GM04504 (cell line): ENCODE results near the gene SLC2A14.
"Not testable (repeated sequence)": the region's sequence is repeated elsewhere in the genome, so short reads cannot be mapped to it uniquely, and the experiment has no call there.

Experiments
- DNase-seq: peaks from one replicate; pipeline ENCODE4 v3.0.0-alpha.2; 2012; ENCODE audit warnings: low read depth

The SLC2A14 gene

DNA sequence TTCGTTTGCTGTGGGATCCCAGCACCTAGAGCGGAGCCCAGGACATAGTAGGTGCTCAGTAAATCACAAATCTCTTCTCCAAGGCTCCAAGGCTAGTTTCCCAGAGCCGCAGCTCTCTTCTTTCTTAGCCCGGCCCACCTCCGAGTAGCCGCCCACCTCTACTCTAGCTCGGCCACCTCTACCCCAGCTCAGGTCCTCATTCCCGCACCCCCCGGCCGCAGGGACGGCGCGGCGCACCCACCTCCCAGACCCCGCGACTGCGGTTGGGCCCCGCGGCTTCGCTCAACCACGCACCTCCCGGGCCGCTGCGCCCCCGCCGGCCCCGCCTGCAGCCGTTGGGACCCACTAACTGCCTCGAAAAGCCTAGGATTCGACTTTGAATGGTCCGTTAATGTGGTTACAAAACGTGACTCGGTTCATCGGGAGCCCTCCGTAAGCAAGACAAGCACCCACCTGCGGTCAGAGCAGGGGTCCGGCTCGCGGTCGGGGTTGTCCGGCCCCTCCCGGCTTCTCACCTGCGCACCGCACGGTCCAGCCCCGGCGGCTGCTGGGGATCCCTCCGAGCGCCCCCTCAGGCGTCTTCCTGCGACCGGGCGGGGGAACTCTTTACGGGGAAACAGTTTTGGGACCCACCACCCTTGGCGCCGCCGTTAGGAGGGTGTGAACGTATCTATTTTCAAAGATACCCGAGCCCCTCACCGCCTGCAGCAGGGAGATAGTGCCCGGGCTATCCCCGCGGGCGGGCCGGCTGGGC is at the start of gene SLC2A14:
SLC2A14 (minus strand) TSS at position 350 of the 754 bp plus-strand sequence. CDS start 3,035 bp downstream, outside the sequence.
- DNase-seq: no peak

DNA sequence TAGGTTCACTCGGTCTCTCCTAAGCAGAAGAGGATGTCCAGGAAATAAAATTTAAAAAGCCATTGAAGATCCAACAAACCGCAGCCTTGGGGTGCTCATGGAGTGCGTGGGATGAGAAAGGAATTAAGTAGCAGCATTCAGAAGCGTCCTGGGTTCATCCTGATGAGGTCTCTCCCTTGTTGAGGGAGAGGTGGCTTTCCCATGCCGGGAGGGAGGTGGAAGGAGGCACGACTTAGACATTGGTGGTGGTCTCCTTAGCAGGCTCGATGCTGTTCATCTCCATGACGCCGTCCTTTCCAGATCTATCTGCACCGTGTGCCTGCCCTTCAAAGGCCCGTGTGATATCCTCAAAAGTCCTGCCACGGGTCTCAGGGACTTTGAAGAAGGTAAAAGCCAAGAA is 48.5 kb upstream of the SLC2A14 start:
- DNase-seq: not testable (repeated sequence)

DNA sequence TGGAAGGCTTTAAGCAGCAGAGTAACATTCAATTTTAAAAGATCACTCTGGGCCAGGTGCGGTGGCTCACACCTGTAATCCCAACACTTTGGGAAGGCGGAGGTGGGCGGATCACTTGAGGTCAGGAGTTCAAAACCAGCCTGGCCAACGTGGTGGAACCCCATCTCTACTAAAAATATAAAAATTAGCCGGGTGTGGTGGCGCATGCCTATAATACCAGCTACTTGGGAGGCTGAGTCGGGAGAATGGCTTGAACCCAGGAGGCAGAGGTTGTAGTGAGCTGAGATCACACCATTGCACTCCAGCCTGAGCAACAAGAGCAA is 45.5 kb upstream of the SLC2A14 start:
- DNase-seq: not testable (repeated sequence)

DNA sequence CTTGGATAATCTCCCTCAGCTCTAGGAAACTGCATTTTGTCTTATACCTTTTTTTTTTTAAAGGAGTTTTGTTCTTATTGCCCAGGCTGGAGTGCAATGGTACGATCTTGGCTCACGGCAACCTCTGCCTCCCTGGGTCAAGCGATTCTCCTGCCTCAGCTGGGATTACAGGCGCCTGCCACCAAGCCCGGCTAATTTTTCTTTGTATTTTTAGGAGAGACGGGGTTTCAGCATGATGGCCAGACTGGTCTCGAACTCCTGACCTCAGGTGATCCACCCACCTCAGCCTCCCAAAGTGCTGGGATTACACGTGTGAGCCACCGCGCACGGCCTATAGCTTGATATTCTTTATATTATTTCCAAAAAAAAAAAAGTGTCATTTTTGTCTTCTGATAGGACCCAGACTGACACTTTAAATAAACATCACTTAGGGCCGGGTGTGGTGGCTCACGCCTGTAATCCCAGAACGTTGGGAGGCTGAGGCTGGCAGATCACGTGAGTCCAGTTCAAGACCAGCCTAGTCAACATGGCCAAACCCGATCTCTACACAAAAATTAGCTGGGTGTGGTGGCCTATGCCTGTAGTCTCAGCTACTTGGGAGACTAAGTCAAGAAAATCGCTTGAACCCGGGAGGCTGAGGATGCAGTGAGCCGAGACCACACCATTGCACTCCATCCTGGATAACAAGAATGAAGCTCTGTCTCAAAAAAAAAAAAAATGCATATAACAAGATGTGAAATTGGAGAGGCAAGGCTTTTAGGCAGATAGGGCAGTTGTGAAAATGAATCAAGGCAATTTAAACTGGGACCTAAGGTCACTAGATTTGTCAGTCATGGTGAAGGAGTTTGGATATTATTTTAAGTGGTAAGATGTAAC is 44.9 kb upstream of the SLC2A14 start:
- DNase-seq: no peak

DNA sequence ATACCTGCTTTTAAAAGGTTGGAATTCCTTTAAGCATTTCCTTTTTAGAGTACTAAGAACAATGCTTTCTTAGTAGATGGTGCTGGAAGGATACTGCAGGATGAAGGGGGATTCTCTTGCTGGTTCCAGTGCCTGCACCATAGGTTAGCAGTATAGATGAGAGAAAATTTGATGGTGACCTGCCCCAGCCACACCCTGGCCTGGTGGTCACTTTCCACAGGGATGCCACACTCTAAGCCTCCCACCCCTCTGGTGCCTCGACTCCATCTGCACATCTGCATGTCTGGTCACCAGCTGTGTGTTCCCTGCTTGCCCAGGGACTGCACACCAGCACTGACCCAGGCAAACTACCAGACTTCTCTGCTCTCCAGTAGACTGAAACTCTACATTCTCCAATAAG is 44.2 kb upstream of the SLC2A14 start:
- no peak for DNase-seq

DNA sequence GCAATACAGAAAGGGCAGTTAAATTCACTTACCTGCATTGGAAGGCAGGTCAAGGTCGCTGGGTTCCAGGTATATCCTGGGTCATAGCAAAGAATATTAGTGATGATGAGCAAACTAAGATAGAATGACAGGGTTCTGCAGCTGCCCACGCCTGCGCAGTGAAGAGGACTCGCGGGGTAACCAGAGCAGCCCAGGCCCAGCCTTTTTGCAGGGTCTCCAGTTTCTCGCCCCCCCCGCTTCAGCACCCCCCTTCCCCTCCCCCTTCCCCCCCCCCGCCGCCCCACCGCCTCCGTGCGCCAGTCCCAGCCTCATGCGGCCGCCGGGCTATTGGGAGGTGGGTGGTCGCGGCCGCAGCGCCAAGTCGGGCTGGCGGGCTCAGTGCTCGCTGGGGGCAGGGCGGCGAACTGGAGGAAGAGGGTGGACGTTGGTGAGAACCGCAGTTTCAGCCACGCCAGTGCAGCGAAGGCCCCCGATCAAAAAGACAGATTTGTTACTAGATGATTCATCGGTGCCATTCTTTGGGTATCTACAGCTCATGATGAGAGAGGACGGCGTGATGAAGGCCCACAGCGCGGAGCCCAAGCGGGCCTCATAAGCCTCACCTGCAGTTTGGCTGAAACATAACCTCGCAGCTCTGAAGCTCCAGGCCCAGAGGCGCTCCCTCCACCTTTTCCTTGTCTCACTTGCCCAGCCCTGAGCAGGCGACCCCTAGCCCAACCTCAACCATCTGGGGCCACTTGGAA is 43.1 kb upstream of the SLC2A14 start:
- DNase-seq: no peak

DNA sequence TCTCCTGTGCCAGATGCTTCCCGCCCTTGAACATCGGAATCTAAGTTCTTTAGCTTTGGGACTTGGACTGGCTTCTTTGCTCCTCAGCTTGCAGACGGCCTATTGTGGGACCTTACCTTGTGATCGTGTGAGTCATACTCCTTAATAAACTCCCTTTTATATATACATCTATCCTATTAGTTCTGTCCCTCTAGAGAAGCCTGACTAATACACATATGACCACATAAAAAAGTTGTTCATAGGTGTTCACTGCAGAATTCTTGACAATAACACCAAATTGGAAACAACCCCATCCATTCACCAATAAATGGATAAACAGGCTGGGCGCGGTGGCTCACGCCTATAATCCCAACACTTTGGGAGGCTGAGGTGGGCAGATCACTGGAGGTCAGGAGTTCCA is 37.4 kb upstream of the SLC2A14 start:
- not testable (repeated sequence) for DNase-seq

DNA sequence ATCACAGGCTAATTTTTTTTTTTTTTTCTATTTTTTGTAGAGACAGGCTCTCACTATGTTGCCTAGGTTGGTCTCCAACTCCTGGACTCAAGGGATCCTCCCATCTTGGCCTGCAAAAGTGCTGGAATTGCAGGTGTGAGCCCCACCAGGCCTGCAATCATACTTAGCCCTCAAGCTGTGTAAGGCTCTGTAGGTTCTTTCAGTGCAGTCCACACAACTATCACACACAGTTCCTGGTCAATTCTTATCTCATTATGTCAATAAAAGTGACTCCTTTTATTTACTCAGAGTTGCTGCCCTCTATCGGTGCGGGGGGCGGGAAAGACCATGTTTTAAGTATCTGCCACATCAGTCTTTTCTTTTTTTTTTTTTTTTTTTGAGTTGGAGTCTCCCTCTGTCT is 34.3 kb upstream of the SLC2A14 start:
- peak; percentile 10 for DNase-seq

DNA sequence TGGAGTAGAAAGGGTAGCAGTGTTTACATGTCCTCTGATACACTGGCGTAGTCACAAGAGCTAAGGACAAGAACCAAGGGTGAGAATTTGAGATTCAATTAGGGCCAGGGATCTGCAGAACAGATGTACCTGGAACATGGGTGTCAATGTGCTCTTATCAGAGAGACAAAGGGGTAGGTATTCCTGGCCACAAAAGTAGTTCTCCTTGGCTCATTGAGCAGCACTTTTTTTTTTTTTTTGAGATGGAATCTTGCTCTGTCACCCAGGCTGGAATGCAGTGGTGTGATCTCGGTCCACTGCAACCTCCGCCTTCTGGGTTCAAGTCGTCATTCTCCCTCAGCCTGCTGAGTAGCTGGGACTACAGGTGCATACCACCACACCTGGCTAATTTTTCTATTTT is 33.6 kb upstream of the SLC2A14 start:
- not testable (repeated sequence) for DNase-seq

DNA sequence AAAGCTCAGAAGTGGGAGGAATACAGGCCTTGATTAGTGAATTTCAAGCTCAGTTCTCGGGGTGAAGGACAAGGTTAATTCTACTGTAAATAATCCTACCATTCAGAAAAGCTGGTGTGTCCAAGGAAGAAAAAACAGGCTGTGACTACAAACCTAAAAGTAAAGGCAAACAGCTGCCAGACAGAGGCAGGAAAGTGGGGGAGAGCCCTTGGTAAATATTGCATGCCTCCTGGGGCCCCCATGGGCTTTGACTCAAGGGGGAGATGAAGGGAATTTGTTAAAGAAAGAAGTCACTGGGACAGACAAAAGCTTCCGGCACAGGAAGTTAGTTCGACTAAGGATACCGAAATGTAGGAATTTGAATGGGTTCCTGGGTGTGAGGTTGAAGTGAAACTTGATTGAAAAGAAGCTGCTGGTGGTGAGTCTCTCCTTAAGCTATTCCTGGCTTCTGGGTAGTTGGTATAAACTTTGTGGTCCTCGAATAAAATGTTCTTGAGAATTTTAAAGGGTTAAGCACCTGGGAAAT is 32.9 kb upstream of the SLC2A14 start:
- not testable (repeated sequence) for DNase-seq

DNA sequence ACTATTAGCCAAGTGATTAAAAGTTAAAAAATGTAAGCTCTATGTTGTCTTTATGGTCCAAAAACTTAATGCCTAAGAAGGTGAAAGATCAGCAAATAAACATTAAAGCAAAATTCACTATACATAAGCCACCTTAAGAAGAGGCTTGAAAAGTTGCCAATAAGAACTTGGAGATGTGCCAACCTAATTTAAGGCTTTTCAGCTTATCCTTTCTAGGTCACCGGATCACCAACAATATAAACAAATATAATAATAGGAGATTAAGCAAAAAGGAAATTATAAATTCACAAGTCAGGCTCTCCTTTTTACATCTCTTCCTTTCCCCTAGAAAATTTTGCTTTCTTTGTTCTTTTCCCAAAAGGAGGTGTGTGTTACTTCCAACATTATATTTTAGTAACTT is 32.4 kb upstream of the SLC2A14 start:
- no peak for DNase-seq

DNA sequence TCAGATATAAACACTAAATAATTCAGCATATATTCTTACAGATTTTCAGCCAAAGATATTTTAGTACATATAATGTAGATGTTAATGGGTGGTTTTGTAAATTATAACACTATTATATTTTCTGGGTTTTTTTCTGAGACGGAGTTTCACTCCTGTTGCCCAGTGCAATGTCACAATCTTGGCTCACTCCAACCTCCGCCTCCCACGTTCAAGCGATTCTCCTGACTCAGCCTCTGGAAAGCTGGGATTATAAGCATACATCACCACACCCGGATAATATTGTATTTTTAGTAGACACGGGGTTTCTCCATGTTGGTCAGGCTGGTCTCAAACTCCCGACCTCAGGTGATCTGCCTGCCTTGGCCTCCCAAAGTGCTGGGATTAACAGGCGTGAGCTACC is 29.7 kb upstream of the SLC2A14 start:
- DNase-seq: not testable (repeated sequence)

DNA sequence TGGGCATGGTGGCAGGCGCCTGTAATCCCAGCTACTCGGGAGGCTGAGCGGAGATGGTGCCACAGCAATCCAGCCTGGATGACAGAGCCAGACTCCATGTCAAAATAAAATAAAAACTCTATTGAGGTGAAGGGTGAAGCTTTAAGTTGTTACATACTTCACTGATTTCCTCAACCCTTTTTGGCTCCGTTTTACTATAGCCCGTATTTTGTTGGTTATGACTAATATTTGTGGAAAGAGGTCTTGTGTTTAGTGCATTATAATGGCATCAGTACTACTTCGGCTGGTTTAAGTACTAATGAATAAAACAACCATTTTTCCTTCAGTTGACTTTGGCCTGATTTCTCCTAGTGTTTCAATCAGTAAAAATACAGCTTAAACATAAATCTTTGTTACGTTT is 27.0 kb upstream of the SLC2A14 start:
- no peak for DNase-seq

DNA sequence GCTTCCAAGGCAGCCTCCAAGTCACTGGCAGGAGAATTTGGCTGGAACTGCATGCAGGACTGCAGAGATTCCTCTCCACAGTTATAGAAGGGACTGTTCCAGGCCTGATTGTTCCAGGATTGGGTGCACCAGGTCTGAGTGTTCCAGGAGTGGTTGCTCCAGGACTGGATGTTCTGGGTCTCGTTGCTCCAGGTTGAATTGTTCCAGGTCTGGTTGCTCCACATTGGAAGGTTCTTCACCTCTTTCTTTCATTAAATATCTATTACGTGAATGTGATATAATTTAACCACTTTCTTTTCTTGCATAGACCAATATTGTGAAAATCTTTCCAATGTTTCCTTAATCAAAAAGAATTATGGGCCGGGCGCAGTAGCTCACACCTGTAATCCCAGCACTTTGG is 24.0 kb upstream of the SLC2A14 start:
- not testable (repeated sequence) for DNase-seq

DNA sequence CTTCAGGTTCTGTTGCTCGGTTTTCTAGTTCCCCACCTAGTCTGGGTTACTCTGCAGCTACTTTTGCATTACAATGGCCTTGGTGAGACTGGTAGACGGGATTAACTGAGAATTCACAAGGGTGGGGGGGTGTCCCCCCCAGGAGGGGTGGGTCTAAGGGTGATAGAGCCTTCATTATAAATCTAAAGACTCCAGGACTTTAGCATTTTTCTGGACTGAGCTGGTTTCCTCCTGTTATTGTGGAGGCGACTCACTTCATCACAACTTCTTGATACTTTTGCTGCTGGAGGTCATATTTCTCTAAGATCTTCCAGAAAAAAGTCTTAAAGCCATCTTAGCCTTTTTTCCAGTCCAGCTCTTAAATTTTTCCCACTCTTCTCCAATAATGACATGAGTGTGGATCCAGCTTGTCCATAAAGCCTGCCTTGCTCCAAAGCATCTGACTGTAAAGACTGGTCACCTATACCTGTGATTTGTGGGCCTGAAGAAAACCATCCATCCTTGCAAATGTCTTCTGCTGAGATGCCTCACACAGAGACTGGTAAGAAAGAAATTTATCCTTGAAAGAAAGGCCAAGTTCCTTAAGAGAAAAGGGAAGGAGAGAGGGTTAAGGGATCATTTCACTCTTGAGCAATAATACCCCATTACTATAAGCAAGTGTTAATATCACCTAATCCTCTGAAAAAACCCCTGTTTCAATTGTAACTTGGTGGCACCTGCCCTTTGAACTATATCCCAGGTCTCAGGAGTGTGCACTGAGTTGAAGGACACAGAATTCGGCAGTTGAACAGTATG is 19.7 kb upstream of the SLC2A14 start:
- DNase-seq: no peak

DNA sequence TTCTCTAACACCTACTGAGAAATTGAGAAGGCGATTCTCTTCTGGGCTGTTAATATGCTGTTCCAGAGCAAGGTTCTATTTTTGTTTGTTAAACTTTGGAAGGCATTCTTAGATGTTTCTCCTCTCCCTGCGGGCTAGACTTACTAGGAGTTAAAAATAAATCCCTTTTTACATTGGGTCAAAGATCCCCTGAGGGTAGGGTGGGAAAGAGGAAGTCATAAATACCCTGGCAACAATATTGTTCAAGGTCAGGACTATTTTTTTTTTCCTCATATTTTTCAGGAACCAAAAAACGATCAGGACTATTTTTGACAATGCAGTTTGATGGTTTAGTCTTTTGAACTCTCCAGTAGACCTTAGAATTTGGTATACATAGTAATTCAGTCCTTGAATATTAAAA is 12.0 kb upstream of the SLC2A14 start:
- DNase-seq: no peak

DNA sequence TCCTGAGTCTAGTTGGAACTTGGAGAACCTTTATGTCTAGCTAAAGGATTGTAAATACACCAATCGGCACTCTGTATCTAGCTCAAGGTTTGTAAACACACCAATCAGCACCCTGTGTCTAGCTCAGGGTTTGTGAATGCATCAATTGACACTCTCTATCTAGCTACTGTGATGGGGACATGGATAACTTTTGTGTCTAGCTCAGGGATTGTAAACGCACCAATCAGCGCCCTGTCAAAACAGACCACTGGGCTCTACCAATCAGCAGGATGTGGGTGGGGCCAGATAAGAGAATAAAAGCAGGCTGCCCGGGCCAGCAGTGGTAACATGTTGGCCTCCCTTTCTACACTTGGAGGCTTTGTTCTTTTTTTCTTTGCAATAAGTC is 9.0 kb upstream of the SLC2A14 start:
- not testable (repeated sequence) for DNase-seq

DNA sequence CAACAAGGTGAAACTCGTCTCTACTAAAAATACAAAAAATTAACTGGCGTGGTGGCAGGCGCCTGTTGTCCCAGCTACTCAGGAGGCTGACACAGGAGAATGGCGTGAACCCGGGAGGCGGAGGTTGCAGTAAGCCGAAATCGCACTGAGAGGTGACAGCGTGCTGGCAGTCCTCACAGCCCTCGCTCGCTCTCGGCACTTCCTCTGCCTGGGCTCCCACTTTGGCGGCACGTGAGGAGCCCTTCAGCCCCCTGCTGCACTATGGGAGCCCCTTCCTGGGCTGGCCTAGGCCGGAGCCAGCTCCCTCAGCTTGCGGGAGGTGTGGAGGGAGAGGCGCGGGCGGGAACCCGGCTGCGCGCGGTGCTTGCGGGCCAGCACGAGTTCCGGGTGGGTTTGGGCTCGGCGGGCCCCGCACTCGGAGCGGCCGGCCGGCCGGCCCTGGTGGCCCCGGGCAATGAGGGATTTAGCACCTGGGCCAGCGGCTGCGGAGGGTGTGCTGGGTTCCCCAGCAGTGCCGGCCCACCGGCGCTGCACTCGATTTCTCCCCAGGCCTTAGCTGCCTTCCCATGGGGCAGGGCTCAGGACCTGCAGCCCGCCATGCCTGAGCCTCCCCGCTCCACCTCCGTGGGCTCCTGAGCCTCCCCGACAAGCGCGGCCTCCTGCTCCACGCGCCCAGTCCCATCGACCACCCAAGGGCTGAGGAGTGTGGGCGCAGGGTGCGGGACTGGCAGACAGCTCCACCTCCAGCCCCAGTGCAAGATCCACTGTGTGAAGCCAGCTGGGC is 8.4 kb upstream of the SLC2A14 start:
- not testable (repeated sequence) for DNase-seq

DNA sequence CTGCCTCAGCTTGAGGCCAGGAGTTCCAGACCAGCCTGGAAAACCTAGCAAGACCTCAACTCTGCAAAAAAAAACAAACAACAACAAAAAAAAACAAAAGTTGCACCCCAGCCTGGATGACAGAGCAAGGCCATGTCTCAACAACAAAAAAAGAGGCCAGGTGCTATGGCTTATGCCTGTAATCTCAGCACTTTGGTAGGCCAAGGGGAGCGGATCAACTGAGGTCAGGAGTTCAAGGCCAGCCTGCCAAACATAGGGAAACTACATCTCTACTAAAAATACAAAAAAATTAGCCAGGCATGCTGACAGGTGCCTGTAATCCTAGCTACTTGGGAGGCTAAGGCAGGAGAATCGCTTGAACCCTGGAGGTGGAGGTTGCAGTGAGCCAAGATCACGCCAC is 6.5 kb upstream of the SLC2A14 start:
- no peak for DNase-seq

DNA sequence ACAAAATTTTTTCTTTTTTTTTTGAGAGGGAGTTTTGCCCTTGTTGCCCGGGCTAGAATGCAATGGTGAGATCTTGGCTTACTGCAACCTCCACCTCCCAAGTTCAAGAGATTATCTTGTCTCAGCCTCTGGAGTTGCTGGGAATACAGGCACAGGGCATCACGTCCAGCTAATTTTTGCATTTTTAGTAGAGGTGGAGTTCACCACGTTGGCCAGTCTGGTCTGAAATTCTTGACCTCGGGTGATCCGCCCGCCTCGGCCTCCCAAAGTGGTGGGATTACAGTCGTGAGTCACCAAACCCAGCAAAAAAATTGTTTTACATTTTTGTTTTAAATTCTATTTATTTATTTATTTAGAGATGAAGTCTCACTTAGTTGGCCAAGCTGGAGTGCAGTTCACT is 4.7 kb upstream of the SLC2A14 start:
- no peak for DNase-seq

DNA sequence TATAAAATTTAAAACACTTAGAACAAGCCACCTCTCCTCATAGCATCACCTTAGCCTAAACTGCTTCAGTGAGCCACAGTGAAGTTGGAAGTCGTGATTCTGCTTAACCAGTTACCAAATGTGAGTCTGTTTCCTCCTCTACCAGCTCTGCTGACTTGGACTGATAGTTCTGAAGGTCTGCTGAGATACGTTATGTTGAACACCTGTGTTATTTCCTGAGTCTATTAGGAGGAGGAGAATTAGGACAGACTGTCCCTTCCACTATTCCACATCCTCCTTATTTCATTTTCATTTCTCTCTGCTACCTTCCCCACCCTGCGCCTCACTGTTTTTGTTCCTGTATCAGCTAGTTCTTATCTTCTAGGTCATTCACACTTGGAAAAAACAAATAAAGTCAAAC is 2.4 kb downstream of the SLC2A14 start:
- no peak for DNase-seq
